HL-60 (cell line): ENCODE results near the gene CES3.

Experiments
- POLR2AphosphoS5 ChIP-seq: IDR thresholded peaks from 2 replicates; pipeline ENCODE4 v1.6.1; 2012; ENCODE audit warnings: low read depth
- SPI1 ChIP-seq: IDR thresholded peaks from 2 replicates; pipeline ENCODE4 v1.6.1; 2012; ENCODE audit warnings: low read depth, mild to moderate bottlenecking, borderline replicate concordance
- TF ChIP-seq, protein P1 (sequence below): IDR thresholded peaks from one replicate; pipeline ENCODE4 v1.5.1; 2011; ENCODE audit warnings: low read length, control low read depth, inconsistent platforms; ENCODE audit not compliant: insufficient read depth
- TF ChIP-seq, protein P2 (sequence below): IDR thresholded peaks from 2 replicates; pipeline ENCODE4 v1.6.1; 2012; ENCODE audit warnings: low read depth; ENCODE audit not compliant: insufficient replicate concordance

DNA sequence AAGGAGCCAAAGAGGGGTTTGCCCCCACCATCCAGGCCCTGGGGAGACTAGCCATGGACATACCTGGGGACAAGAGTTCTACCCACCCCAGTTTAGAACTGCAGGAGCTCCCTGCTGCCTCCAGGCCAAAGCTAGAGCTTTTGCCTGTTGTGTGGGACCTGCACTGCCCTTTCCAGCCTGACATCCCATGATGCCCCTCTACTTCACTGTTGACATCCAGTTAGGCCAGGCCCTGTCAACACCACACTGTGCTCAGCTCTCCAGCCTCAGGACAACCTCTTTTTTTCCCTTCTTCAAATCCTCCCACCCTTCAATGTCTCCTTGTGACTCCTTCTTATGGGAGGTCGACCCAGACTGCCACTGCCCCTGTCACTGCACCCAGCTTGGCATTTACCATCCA is 48.1 kb downstream of the CES3 start:
- TF ChIP-seq, protein P1, sequence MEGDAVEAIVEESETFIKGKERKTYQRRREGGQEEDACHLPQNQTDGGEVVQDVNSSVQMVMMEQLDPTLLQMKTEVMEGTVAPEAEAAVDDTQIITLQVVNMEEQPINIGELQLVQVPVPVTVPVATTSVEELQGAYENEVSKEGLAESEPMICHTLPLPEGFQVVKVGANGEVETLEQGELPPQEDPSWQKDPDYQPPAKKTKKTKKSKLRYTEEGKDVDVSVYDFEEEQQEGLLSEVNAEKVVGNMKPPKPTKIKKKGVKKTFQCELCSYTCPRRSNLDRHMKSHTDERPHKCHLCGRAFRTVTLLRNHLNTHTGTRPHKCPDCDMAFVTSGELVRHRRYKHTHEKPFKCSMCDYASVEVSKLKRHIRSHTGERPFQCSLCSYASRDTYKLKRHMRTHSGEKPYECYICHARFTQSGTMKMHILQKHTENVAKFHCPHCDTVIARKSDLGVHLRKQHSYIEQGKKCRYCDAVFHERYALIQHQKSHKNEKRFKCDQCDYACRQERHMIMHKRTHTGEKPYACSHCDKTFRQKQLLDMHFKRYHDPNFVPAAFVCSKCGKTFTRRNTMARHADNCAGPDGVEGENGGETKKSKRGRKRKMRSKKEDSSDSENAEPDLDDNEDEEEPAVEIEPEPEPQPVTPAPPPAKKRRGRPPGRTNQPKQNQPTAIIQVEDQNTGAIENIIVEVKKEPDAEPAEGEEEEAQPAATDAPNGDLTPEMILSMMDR = no peak
- TF ChIP-seq, protein P2, sequence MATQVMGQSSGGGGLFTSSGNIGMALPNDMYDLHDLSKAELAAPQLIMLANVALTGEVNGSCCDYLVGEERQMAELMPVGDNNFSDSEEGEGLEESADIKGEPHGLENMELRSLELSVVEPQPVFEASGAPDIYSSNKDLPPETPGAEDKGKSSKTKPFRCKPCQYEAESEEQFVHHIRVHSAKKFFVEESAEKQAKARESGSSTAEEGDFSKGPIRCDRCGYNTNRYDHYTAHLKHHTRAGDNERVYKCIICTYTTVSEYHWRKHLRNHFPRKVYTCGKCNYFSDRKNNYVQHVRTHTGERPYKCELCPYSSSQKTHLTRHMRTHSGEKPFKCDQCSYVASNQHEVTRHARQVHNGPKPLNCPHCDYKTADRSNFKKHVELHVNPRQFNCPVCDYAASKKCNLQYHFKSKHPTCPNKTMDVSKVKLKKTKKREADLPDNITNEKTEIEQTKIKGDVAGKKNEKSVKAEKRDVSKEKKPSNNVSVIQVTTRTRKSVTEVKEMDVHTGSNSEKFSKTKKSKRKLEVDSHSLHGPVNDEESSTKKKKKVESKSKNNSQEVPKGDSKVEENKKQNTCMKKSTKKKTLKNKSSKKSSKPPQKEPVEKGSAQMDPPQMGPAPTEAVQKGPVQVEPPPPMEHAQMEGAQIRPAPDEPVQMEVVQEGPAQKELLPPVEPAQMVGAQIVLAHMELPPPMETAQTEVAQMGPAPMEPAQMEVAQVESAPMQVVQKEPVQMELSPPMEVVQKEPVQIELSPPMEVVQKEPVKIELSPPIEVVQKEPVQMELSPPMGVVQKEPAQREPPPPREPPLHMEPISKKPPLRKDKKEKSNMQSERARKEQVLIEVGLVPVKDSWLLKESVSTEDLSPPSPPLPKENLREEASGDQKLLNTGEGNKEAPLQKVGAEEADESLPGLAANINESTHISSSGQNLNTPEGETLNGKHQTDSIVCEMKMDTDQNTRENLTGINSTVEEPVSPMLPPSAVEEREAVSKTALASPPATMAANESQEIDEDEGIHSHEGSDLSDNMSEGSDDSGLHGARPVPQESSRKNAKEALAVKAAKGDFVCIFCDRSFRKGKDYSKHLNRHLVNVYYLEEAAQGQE = no peak
- TF ChIP-seq POLR2AphosphoS5 (no peak), SPI1 (no peak)
